ENCODE results near the gene DBH. TPM values are rescaled to one million over a fixed set of nuclear protein-coding genes. Genes with fewer than 3 reads are reported as not detected.

Gene DBH
- total RNA-seq, 1 donor from 2014 or later, result not detected

GRCh38 chr9:133642708-133643361 is 6.7 kb downstream of the DBH start:
- DNase-seq (ENCODE audit: low read depth, low spot score), result no peak

- no peak for DNase-seq (ENCODE audit: low read depth, low spot score)
Observed at GRCh38 chr9:133643362-133643755, 7.2 kb downstream of the DBH start.

- DNase-seq (ENCODE audit: low read depth, low spot score), result no peak
Observed at GRCh38 chr9:133643978-133644760, 8.0 kb downstream of the DBH start.

GRCh38 chr9:133645021-133645765 is 9.0 kb downstream of the DBH start:
- no peak for DNase-seq (ENCODE audit: low read depth, low spot score)

- DNase-seq (ENCODE audit: low read depth, low spot score), result no peak
Observed at GRCh38 chr9:133647148-133647547, 11.0 kb downstream of the DBH start.

GRCh38 chr9:133647765-133648469 is 11.8 kb downstream of the DBH start:
- no peak for DNase-seq (ENCODE audit: low read depth, low spot score)

- no peak for DNase-seq (ENCODE audit: low read depth, low spot score)
Observed at GRCh38 chr9:133649194-133649593, 13.0 kb downstream of the DBH start.

GRCh38 chr9:133650026-133650425 is 13.9 kb downstream of the DBH start:
- no peak for DNase-seq (ENCODE audit: low read depth, low spot score)

GRCh38 chr9:133653638-133654037 is 17.5 kb downstream of the DBH start:
- DNase-seq (ENCODE audit: low read depth, low spot score), result no peak

- no peak for DNase-seq (ENCODE audit: low read depth, low spot score)
Observed at GRCh38 chr9:133654736-133655657, 18.8 kb downstream of the DBH start.

GRCh38 chr9:133655701-133656100 is 19.5 kb downstream of the DBH start:
- DNase-seq (ENCODE audit: low read depth, low spot score), result no peak

GRCh38 chr9:133656211-133657119 is 20.3 kb downstream of the DBH start:
- no peak for DNase-seq (ENCODE audit: low read depth, low spot score)

- DNase-seq (ENCODE audit: low read depth, low spot score), result no peak
Observed at GRCh38 chr9:133657120-133657661, 21.0 kb downstream of the DBH start.

- no peak for DNase-seq (ENCODE audit: low read depth, low spot score)
Observed at GRCh38 chr9:133658442-133659431, 22.6 kb downstream of the DBH start.

GRCh38 chr9:133659516-133659915 is 23.4 kb downstream of the DBH start:
- no peak for DNase-seq (ENCODE audit: low read depth, low spot score)

GRCh38 chr9:133661846-133662540 is 25.8 kb downstream of the DBH start:
- no peak for DNase-seq (ENCODE audit: low read depth, low spot score)

Measured in pulmonary artery endothelial cell (primary cell).